A549 (cell line): Measurements from ENCODE around the gene TOPBP1. TPM values are rescaled to one million over a fixed set of nuclear protein-coding genes. Genes with fewer than 3 reads are reported as not detected.

ENCODE experiments used
- ATAC-seq, 2 experiments: fragments of 200-7000 bp in 1 of 2; fragments of >200 bp in 1 of 2; cut with Nextera tagmentation in 1 of 2; cut with Tn5 transposase in 1 of 2; 3 replicates each; pipeline versions ENCODE4 v1.8.0 to v1.9.1; 2018 to 2020; ENCODE audit warnings: mild to moderate bottlenecking in 1 of 2, moderate library complexity in 1 of 2
- CTCF ChIA-PET: fragments of 300-600 bp; sonication (Branson Sonifier 250); formaldehyde crosslinking; extraction: SDS; loops from one replicate; lab custom pipeline; 2021; ENCODE audit warnings: antibody characterized with exemption, inconsistent platforms; lab: Yijun Ruan, JAX
- POLR2A ChIA-PET: fragments of 350-600 bp; formaldehyde crosslinking; extraction: SDS; loops from one replicate; lab custom pipeline; 2021; ENCODE audit warnings: antibody characterized with exemption, inconsistent platforms; lab: Yijun Ruan, JAX
- DNase-seq, 2 experiments: peaks; one replicate each; pipeline versions ENCODE4 v3.0.0 to v3.0.0-alpha.2; 2011 to 2016; ENCODE audit warnings: low read depth in 1 of 2, low spot score in 1 of 2
- FAIRE-seq: peaks from 2 replicates; lab custom pipeline; 2011; peaks lifted over from hg19 to GRCh38; lab: Jason Lieb, UNC
- H3K27ac ChIP-seq, 2 experiments: fragments of >200 bp; sonication (Bioruptor Twin); formaldehyde crosslinking; 3 replicates each; pipeline ENCODE4 v1.5.1; 2016 to 2017
- H3K4me1 ChIP-seq: fragments of >200 bp; sonication (Bioruptor Twin); formaldehyde crosslinking; 3 replicates; pipeline ENCODE4 v1.6.1; 2016
- H3K4me2 ChIP-seq: fragments of >200 bp; sonication (Bioruptor Twin); formaldehyde crosslinking; 3 replicates; pipeline ENCODE4 v1.6.1; 2016
- H3K4me3 ChIP-seq: fragments of >200 bp; sonication (Bioruptor Twin); formaldehyde crosslinking; 3 replicates; pipeline ENCODE4 v1.5.1; 2016
- H3K9me3 ChIP-seq: fragments of >200 bp; sonication (Bioruptor Twin); formaldehyde crosslinking; 3 replicates; pipeline ENCODE4 v1.6.1; 2016
- BCL3 ChIP-seq: fragments of >200 bp; sonication (Bioruptor Twin); formaldehyde crosslinking; IDR thresholded peaks from 3 replicates; pipeline ENCODE4 v1.6.1; 2016
- CBX8 ChIP-seq: fragments of 200-600 bp; sonication (generic); IDR thresholded peaks from 2 replicates; pipeline ENCODE4 v1.6.1; 2016
- CHD2 ChIP-seq: fragments of 150-350 bp; IDR thresholded peaks from 2 replicates; pipeline ENCODE4 v1.6.1; 2014; ENCODE audit warnings: low read length; ENCODE audit not compliant: partially characterized antibody
- CHD4 ChIP-seq: fragments of 200-600 bp; sonication (generic); IDR thresholded peaks from 2 replicates; pipeline ENCODE4 v1.6.1; 2016; ENCODE audit warnings: antibody characterized with exemption, mild to moderate bottlenecking, borderline replicate concordance
- E2F6 ChIP-seq: IDR thresholded peaks from 2 replicates; pipeline ENCODE4 v1.6.1; 2012; ENCODE audit warnings: low read depth, borderline replicate concordance
- EHF ChIP-seq: fragments of 250-450 bp; sonication (Bioruptor Pico); IDR thresholded peaks from 2 replicates; pipeline ENCODE4 v1.5.0; 2020; ENCODE audit warnings: mild to moderate bottlenecking
- EHMT2 ChIP-seq: fragments of 200-600 bp; sonication (generic); IDR thresholded peaks from 2 replicates; pipeline ENCODE4 v1.6.1; 2016; ENCODE audit warnings: antibody characterized with exemption, low read depth, mild to moderate bottlenecking, moderate library complexity
- ELK1 ChIP-seq: fragments of 150-350 bp; IDR thresholded peaks from 2 replicates; pipeline ENCODE4 v1.6.1; 2014; ENCODE audit warnings: low read depth, mild to moderate bottlenecking, low read length
- EP300 ChIP-seq, 2 experiments: fragments of >200 bp; sonication (Bioruptor Twin); formaldehyde crosslinking; IDR thresholded peaks; 2 replicates in 1 of 2; 3 replicates in 1 of 2; pipeline ENCODE4 v1.6.1; 2016 to 2017
- FOSB ChIP-seq: fragments of 250-450 bp; sonication (Bioruptor Pico); IDR thresholded peaks from 2 replicates; pipeline ENCODE4 v1.5.0; 2020; ENCODE audit warnings: mild to moderate bottlenecking, moderate library complexity
- HES2 ChIP-seq: fragments of >200 bp; sonication (Bioruptor Twin); formaldehyde crosslinking; IDR thresholded peaks from 2 replicates; pipeline ENCODE4 v1.6.1; 2016
- HEYL ChIP-seq: fragments of 250-450 bp; sonication (Bioruptor Pico); IDR thresholded peaks from 2 replicates; pipeline ENCODE4 v1.8.0; 2021; ENCODE audit warnings: mild to moderate bottlenecking, moderate library complexity
- JUNB ChIP-seq: fragments of >200 bp; sonication (Bioruptor Twin); formaldehyde crosslinking; IDR thresholded peaks from 2 replicates; pipeline ENCODE4 v1.6.1; 2016
- MAFK ChIP-seq: fragments of 450-650 bp; IDR thresholded peaks from 2 replicates; pipeline ENCODE4 v1.6.1; 2014; ENCODE audit not compliant: partially characterized antibody
- MAX ChIP-seq: IDR thresholded peaks from 2 replicates; pipeline ENCODE4 v1.6.1; 2012
- MYC ChIP-seq: IDR thresholded peaks from 2 replicates; pipeline ENCODE4 v1.6.1; 2012; ENCODE audit warnings: mild to moderate bottlenecking, inconsistent platforms, low read length, improper control_type of control experiment, borderline replicate concordance
- NR3C1 ChIP-seq: fragments of >200 bp; sonication (Bioruptor Twin); formaldehyde crosslinking; IDR thresholded peaks from 3 replicates; pipeline ENCODE4 v1.6.1; 2017
- RFX5 ChIP-seq: fragments of 450-650 bp; IDR thresholded peaks from 2 replicates; pipeline ENCODE4 v1.7.1; 2014; ENCODE audit warnings: antibody characterized with exemption, mild to moderate bottlenecking, moderate library complexity
- TFCP2L1 ChIP-seq: fragments of 250-450 bp; sonication (Bioruptor Pico); IDR thresholded peaks from 2 replicates; pipeline ENCODE4 v1.5.0; 2021; ENCODE audit warnings: mild to moderate bottlenecking
- ZNF302 ChIP-seq: fragments of 250-450 bp; sonication (Bioruptor Pico); IDR thresholded peaks from 2 replicates; pipeline ENCODE4 v1.9.0; 2021; ENCODE audit warnings: inconsistent platforms, mild to moderate bottlenecking, moderate library complexity
- WGBS: methylation state at CpG from one replicate; pipeline ENCODE4 v1.1.6; 2017; ENCODE audit errors: missing lambda C conversion rate; 5-methylcytosine and 5-hydroxymethylcytosine counted together
- polyA plus RNA-seq, 4 experiments: library from polyadenylated mRNA; depleted of rRNA in 3 of 4; stranded (reverse); fragments of >200 nt; fragmentation: RNase III in 1 of 4; extraction: RNeasy Plus Mini Kit Qiagen cat#74134 plus additional on column Dnase treatment in 1 of 4; gene quantifications; 2 replicates in 3 of 4; 3 replicates in 1 of 4; pipeline ENCODE4 v1.2.3, GENCODE V29; 2011 to 2017

Gene TOPBP1
- polyA plus RNA-seq, 2 of the 4 experiments (the other 2 are of a cell fraction): 32.6 to 56.2 TPM

GRCh38 chr3:133673746-133674145 lies 12.0 kb upstream of the TOPBP1 start:
- no peak for TF ChIP-seq MYC
- TF ChIP-seq HEYL (CRISPR knock-in tag): no peak
- TF ChIP-seq MAX: no peak
- no peak for TF ChIP-seq JUNB
- TF ChIP-seq CHD4: no peak
- no peak for TF ChIP-seq ZNF302 (CRISPR knock-in tag)
- 73% methylated on average over 12 of the region's 12 CpGs for WGBS
- no peak for ATAC-seq
- no peak overlapping the region for H3K4me3 ChIP-seq
- H3K4me2 ChIP-seq: no peak overlapping the region
- H3K27ac ChIP-seq: no peak overlapping the region
- no peak for FAIRE-seq
- no peak for DNase-seq
- no peaks in the 10 kb centered on the region for H3K9me3 ChIP-seq
- ChIA-PET CTCF (no interaction called here), POLR2A (no interaction called here)
- H3K4me1 ChIP-seq: peaks cover 6% of the 10 kb centered on the region; the same call in 2 of the 3 replicates

GRCh38 chr3:133672461-133672860 lies 10.7 kb upstream of the TOPBP1 start:
- Histone ChIP-seq H3K4me1 (peaks cover 6% of the 10 kb centered on the region; the same call in 2 of the 3 replicates), H3K27ac (no peak overlapping the region), H3K4me2 (no peak overlapping the region), H3K4me3 (no peak overlapping the region), H3K9me3 (no peaks in the 10 kb centered on the region)
- FAIRE-seq (no peak), ATAC-seq (no peak), DNase-seq (no peak)
- WGBS: 64% methylated on average over 2 of the region's 2 CpGs
- ChIA-PET CTCF (no interaction called here), POLR2A (no interaction called here)
- TF ChIP-seq JUNB (no peak), MAFK (no peak), RFX5 (no peak), ELK1 (no peak), BCL3 (no peak), EHF (CRISPR knock-in tag) (no peak), CBX8 (no peak), CHD2 (no peak), E2F6 (no peak), HES2 (no peak), EP300 (IDR thresholded peaks at IDR 0.05) (no peak), NR3C1 (no peak)

- Histone ChIP-seq H3K9me3 (no peaks in the 10 kb centered on the region), H3K27ac (no peak overlapping the region), H3K4me3 (no peak overlapping the region), H3K4me2 (0 out of 3 replicates have a peak overlapping the region, but pooled peaks have one; percentile 10), H3K4me1 (peaks cover 6% of the 10 kb centered on the region; the same call in 2 of the 3 replicates)
- 41% methylated on average over 3 of the region's 3 CpGs for WGBS
- FAIRE-seq (no peak), ATAC-seq (no peak), DNase-seq (no peak)
- TF ChIP-seq FOSB (CRISPR knock-in tag) (no peak), HEYL (CRISPR knock-in tag) (no peak), MAX (no peak), JUNB (no peak), CHD4 (no peak), EHMT2 (no peak), BCL3 (no peak), E2F6 (no peak), TFCP2L1 (CRISPR knock-in tag) (no peak), RFX5 (no peak), CHD2 (no peak)
- ChIA-PET POLR2A (no interaction called here), CTCF (interaction anchor here (1.2 kb wide), 1 partner anchor 101 kb away, joined by 3 read pairs; no protein-coding TSS in a partner anchor)
Observed at GRCh38 chr3:133670525-133670995, 8.8 kb upstream of the TOPBP1 start.
